Thyroid gland (tissue), 4 donors: ENCODE data around the gene TUBA1B.

ENCODE experiments used
- POLR2A ChIP-seq, 2 donors: fragments of 450-650 bp; IDR thresholded peaks; one replicate each; pipeline ENCODE4 v1.6.1; 2017; ENCODE audit warnings: antibody characterized with exemption in 2 of 2, mild to moderate bottlenecking in 2 of 2, moderate library complexity in 1 of 2
- TF ChIP-seq, protein P1 (sequence below), 6 experiments: fragments of 200-600 bp in 3 of 6; fragments of 450-650 bp in 3 of 6; sonication (generic) in 3 of 6; IDR thresholded peaks; one replicate each; pipeline ENCODE4 v1.5.1; 2016 to 2019; ENCODE audit warnings: antibody characterized with exemption in 6 of 6, mild to moderate bottlenecking in 2 of 6, inconsistent platforms in 1 of 6, moderate library complexity in 1 of 6

DNA sequence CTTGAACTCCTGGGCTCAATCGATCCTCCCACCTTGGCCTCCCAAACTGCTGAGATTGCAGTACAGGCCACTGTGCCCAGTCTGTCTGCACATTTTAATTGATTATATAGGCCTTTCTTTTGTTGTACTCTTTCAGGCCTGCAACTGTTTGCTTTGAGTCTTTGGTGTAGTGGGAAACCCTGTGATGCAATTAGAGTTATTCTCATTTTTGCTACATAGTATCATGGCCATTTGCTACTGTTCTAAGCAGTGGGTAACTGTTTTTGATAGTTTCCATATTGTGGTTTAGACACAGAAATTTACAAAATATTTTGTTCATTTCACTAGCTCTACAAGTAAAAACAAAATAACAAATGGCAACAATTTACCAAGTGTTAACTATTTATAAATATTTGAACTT lies 6.3 kb upstream of the TUBA1B start:
- TF ChIP-seq, protein P1, sequence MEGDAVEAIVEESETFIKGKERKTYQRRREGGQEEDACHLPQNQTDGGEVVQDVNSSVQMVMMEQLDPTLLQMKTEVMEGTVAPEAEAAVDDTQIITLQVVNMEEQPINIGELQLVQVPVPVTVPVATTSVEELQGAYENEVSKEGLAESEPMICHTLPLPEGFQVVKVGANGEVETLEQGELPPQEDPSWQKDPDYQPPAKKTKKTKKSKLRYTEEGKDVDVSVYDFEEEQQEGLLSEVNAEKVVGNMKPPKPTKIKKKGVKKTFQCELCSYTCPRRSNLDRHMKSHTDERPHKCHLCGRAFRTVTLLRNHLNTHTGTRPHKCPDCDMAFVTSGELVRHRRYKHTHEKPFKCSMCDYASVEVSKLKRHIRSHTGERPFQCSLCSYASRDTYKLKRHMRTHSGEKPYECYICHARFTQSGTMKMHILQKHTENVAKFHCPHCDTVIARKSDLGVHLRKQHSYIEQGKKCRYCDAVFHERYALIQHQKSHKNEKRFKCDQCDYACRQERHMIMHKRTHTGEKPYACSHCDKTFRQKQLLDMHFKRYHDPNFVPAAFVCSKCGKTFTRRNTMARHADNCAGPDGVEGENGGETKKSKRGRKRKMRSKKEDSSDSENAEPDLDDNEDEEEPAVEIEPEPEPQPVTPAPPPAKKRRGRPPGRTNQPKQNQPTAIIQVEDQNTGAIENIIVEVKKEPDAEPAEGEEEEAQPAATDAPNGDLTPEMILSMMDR (IDR thresholded peaks at IDR 0.05): no peak
- TF ChIP-seq POLR2A (IDR thresholded peaks at IDR 0.05): no peak
